H9 (cell line): ENCODE measurements around the gene AEN. TPM values are rescaled to one million over a fixed set of nuclear protein-coding genes. Genes with fewer than 3 reads are reported as not detected.
A peak's percentile ranks its signal among the peaks of the same experiment; 100 is the strongest.

Source experiments
- DNase-seq: peaks from one replicate; pipeline ENCODE4 v3.0.0-alpha.2; 2017
- H2AFZ ChIP-seq: one replicate; pipeline ENCODE4 v1.6.1; 2013; ENCODE audit warnings: mild to moderate bottlenecking, low read length, control low read depth, moderate library complexity
- H2AK5ac ChIP-seq: 2 replicates; pipeline ENCODE4 v1.6.1; 2013; ENCODE audit warnings: low read length, control low read depth, mixed read lengths; ENCODE audit not compliant: insufficient read length
- H2BK120ac ChIP-seq: one replicate; pipeline ENCODE4 v1.6.1; 2013; ENCODE audit warnings: low read depth, mild to moderate bottlenecking, low read length, control low read depth, inconsistent platforms; ENCODE audit not compliant: poor library complexity, severe bottlenecking
- H2BK12ac ChIP-seq: 2 replicates; pipeline ENCODE4 v1.6.1; 2013; ENCODE audit warnings: low read length, control low read depth, mixed read lengths, low read depth; ENCODE audit not compliant: insufficient read length
- H2BK15ac ChIP-seq: 2 replicates; pipeline ENCODE4 v1.6.1; 2013; ENCODE audit warnings: low read depth, low read length, control low read depth
- H2BK20ac ChIP-seq: one replicate; pipeline ENCODE4 v1.6.1; 2013; ENCODE audit warnings: low read depth, mild to moderate bottlenecking, low read length, control low read depth, inconsistent platforms; ENCODE audit not compliant: poor library complexity, severe bottlenecking
- H2BK5ac ChIP-seq: 2 replicates; pipeline ENCODE4 v1.6.1; 2013; ENCODE audit warnings: low read length, control low read depth, mixed read lengths; ENCODE audit not compliant: insufficient read length
- H3K14ac ChIP-seq: 2 replicates; pipeline ENCODE4 v1.6.1; 2013; ENCODE audit warnings: low read length, control low read depth; ENCODE audit not compliant: insufficient read depth
- H3K18ac ChIP-seq: 2 replicates; pipeline ENCODE4 v1.6.1; 2013; ENCODE audit warnings: low read depth, mild to moderate bottlenecking, mixed read lengths, low read length, control low read depth; ENCODE audit not compliant: insufficient read length
- H3K23ac ChIP-seq: 2 replicates; pipeline ENCODE4 v1.6.1; 2013; ENCODE audit warnings: low read length, control low read depth, mixed read lengths, low read depth; ENCODE audit not compliant: insufficient read length
- H3K23me2 ChIP-seq: 2 replicates; pipeline ENCODE4 v1.6.1; 2013; ENCODE audit warnings: low read depth, mild to moderate bottlenecking, mixed read lengths, low read length, control low read depth; ENCODE audit not compliant: insufficient read length, poor library complexity, severe bottlenecking
- H3K27ac ChIP-seq: 2 replicates; pipeline ENCODE4 v1.5.1; 2013; ENCODE audit warnings: low read length, control low read depth, mixed read lengths, low read depth; ENCODE audit not compliant: insufficient read length
- H3K27me3 ChIP-seq: 2 replicates; pipeline ENCODE4 v1.6.1; 2013; ENCODE audit warnings: low read length, control low read depth, inconsistent platforms; ENCODE audit not compliant: insufficient read depth
- H3K4ac ChIP-seq: 2 replicates; pipeline ENCODE4 v1.6.1; 2013; ENCODE audit warnings: low read depth, mild to moderate bottlenecking, control low read depth, inconsistent platforms, low read length, moderate library complexity
- H3K4me1 ChIP-seq: 2 replicates; pipeline ENCODE4 v1.6.1; 2013; ENCODE audit warnings: low read length, control low read depth, inconsistent platforms; ENCODE audit not compliant: insufficient read depth
- H3K4me2 ChIP-seq: 2 replicates; pipeline ENCODE4 v1.6.1; 2013; ENCODE audit warnings: low read length, control low read depth, mixed read lengths; ENCODE audit not compliant: insufficient read length, insufficient read depth
- H3K56ac ChIP-seq: 2 replicates; pipeline ENCODE4 v1.6.1; 2013; ENCODE audit warnings: low read depth, mild to moderate bottlenecking, mixed read lengths, low read length, control low read depth; ENCODE audit not compliant: insufficient read length
- H3K79me1 ChIP-seq: 2 replicates; pipeline ENCODE4 v1.6.1; 2013; ENCODE audit warnings: low read depth, mild to moderate bottlenecking, moderate library complexity, low read length, control low read depth, inconsistent platforms; ENCODE audit not compliant: insufficient read depth, poor library complexity, severe bottlenecking
- H3K79me2 ChIP-seq: 2 replicates; pipeline ENCODE4 v1.6.1; 2013; ENCODE audit warnings: low read length, control low read depth, inconsistent platforms; ENCODE audit not compliant: insufficient read depth
- H3K9ac ChIP-seq: 2 replicates; pipeline ENCODE4 v1.6.1; 2013; ENCODE audit warnings: low read length, control low read depth, mixed read lengths; ENCODE audit not compliant: insufficient read length; ENCODE audit errors: extremely low read depth
- H3K9me3 ChIP-seq: one replicate; pipeline ENCODE4 v1.6.1; 2013; ENCODE audit warnings: low read depth, low read length, inconsistent platforms; ENCODE audit not compliant: control insufficient read depth
- H3T11ph ChIP-seq: one replicate; pipeline ENCODE4 v1.6.1; 2013; ENCODE audit warnings: mild to moderate bottlenecking, low read length, control low read depth, inconsistent platforms
- H4K20me1 ChIP-seq: one replicate; pipeline ENCODE4 v1.6.1; 2013; ENCODE audit not compliant: control insufficient read depth, insufficient read length, insufficient read depth
- H4K5ac ChIP-seq: 2 replicates; pipeline ENCODE4 v1.6.1; 2013; ENCODE audit warnings: low read depth, mild to moderate bottlenecking, mixed read lengths, low read length, control low read depth; ENCODE audit not compliant: insufficient read length
- H4K8ac ChIP-seq: replicated peaks from 2 replicates; pipeline ENCODE4 v1.6.1; 2013; ENCODE audit warnings: low read length, control low read depth, mixed read lengths, low read depth; ENCODE audit not compliant: insufficient read length
- H4K91ac ChIP-seq: 2 replicates; pipeline ENCODE4 v1.6.1; 2013; ENCODE audit warnings: low read depth, mild to moderate bottlenecking, moderate library complexity, mixed read lengths, low read length, control low read depth; ENCODE audit not compliant: insufficient read length
- H3K27ac Mint-ChIP-seq, 3 experiments: 2 replicates in 2 of 3; 3 replicates in 1 of 3; pipeline ENCODE4 v1.8.0; 2020 to 2021; ENCODE audit warnings: mixed read lengths in 3 of 3, mild to moderate bottlenecking in 1 of 3, moderate library complexity in 1 of 3
- H3K27me3 Mint-ChIP-seq: 2 replicates; pipeline ENCODE4 v1.8.0; 2021; ENCODE audit warnings: low read depth, mild to moderate bottlenecking, moderate library complexity, mixed read lengths
- H3K36me3 Mint-ChIP-seq, 3 experiments: 2 replicates in 2 of 3; 3 replicates in 1 of 3; pipeline ENCODE4 v1.8.0; 2020 to 2021; ENCODE audit warnings: low read depth in 3 of 3, mixed read lengths in 3 of 3; ENCODE audit not compliant: insufficient read depth in 1 of 3
- H3K4me1 Mint-ChIP-seq, 2 experiments: 2 replicates each; pipeline ENCODE4 v1.8.0; 2020; ENCODE audit warnings: mixed read lengths in 2 of 2
- H3K4me3 Mint-ChIP-seq, 2 experiments: 2 replicates in 1 of 2; 3 replicates in 1 of 2; pipeline ENCODE4 v1.8.0; 2020 to 2021; ENCODE audit warnings: mild to moderate bottlenecking in 2 of 2, mixed read lengths in 2 of 2, moderate library complexity in 1 of 2
- H3K9me3 Mint-ChIP-seq, 2 experiments: 2 replicates in 1 of 2; 3 replicates in 1 of 2; pipeline ENCODE4 v1.8.0; 2020; ENCODE audit warnings: mild to moderate bottlenecking in 2 of 2, mixed read lengths in 2 of 2, moderate library complexity in 1 of 2
- CTCF ChIP-seq: fragments of 200-600 bp; sonication (generic); conservative IDR thresholded peaks from 3 replicates; pipeline ENCODE4 v1.8.0; 2021; ENCODE audit warnings: antibody characterized with exemption, mild to moderate bottlenecking
- WGBS: extraction: QIAGEN DNeasy Blood & Tissue Kit; methylation state at CpG from one replicate; pipeline ENCODE4 v1.1.7; 2013; ENCODE audit warnings: missing lambda C conversion rate, low lambda C conversion rate, mixed read lengths; ENCODE audit not compliant: insufficient read length; ENCODE audit errors: extremely low coverage; 5-methylcytosine and 5-hydroxymethylcytosine counted together
- total RNA-seq: library from RNA; stranded (reverse); gene quantifications from 2 replicates; pipeline ENCODE4 v1.2.1, GENCODE V29; 2021

Gene AEN
- total RNA-seq, 1 experiment from 2014 or later = 132 TPM

GRCh38 chr15:88609344-88610090 is 11.6 kb upstream of the AEN start:
- Histone ChIP-seq H3K14ac (no peak overlapping the region), H2BK15ac (no peak overlapping the region), H3K4ac (no peak overlapping the region; the same call in 1 of the 2 replicates), H3K23me2 (peaks cover 14% of the 10 kb centered on the region), H4K5ac (no peak overlapping the region), H3K79me2 (no peaks in the 10 kb centered on the region), H3K4me1 (peaks cover 14% of the 10 kb centered on the region; the same call in 1 of the 2 replicates), H2AK5ac (no peak overlapping the region), H3K9ac (no peak overlapping the region), H2BK5ac (no peak overlapping the region), H2BK20ac (no peak overlapping the region), H2AFZ (no peak overlapping the region), H3K9me3 (no peaks in the 10 kb centered on the region), H3K23ac (no peak overlapping the region), H2BK12ac (no peak overlapping the region), H4K91ac (no peak overlapping the region), H3T11ph (peak overlapping the region; percentile 38), H2BK120ac (no peak overlapping the region), H4K20me1 (no peaks in the 10 kb centered on the region), H3K18ac (peak overlapping the region; percentile 55), H3K27me3 (peaks cover 12% of the 10 kb centered on the region; the same call in 1 of the 2 replicates), H3K56ac (no peak overlapping the region), H3K79me1 (no peaks in the 10 kb centered on the region), H3K4me2 (no peak overlapping the region), H4K8ac (no peak overlapping the region), H3K27ac (no peak overlapping the region)
- Mint-ChIP-seq H3K27ac (no peak overlapping the region), H3K27me3 (peaks cover 98% of the 10 kb centered on the region), H3K36me3 (no peaks in the 10 kb centered on the region; a peak in 1 of 7 replicates), H3K9me3 (no peaks in the 10 kb centered on the region; a peak in 2 of 5 replicates), H3K4me3 (no peak overlapping the region), H3K4me1 (peaks cover 80 to 84% of the 10 kb centered on the region in 2 experiments)
- no peak for TF ChIP-seq CTCF
- DNase-seq = peak; percentile 27
- no CpG with 5 or more reads among the region's 4 CpGs for whole genome bisulfite sequencing
